ENCODE data around the gene MRPS2.

DNA sequence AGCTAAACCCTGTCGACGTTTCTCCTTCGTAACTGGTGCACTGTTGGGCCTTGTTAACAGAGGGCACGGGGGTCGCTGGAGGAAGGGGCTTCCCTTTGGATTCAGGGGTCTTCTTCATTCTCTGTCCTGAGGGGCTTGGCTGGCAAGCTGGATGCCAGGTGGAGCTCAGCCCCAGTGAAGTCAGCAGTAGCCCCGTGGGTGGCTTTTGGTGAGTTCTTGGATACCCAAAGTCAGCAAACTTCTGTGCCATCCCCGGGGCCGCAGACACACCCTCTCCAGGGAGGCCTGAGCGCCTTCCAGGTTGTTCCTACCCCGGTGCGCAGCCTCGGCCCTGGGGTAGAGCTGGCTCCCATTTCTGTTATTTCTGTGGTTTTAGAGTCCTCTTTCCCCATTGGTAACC lies 33.2 kb downstream of the MRPS2 start:
- no peak for TF ChIP-seq EZH2phosphoT487 (IDR thresholded peaks at IDR 0.05; ENCODE audit: borderline replicate concordance, low read length)
- TF ChIP-seq, protein P1, sequence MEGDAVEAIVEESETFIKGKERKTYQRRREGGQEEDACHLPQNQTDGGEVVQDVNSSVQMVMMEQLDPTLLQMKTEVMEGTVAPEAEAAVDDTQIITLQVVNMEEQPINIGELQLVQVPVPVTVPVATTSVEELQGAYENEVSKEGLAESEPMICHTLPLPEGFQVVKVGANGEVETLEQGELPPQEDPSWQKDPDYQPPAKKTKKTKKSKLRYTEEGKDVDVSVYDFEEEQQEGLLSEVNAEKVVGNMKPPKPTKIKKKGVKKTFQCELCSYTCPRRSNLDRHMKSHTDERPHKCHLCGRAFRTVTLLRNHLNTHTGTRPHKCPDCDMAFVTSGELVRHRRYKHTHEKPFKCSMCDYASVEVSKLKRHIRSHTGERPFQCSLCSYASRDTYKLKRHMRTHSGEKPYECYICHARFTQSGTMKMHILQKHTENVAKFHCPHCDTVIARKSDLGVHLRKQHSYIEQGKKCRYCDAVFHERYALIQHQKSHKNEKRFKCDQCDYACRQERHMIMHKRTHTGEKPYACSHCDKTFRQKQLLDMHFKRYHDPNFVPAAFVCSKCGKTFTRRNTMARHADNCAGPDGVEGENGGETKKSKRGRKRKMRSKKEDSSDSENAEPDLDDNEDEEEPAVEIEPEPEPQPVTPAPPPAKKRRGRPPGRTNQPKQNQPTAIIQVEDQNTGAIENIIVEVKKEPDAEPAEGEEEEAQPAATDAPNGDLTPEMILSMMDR (conservative IDR thresholded peaks at IDR 0.05; ENCODE audit: low read depth, low read length): no peak
- TF ChIP-seq EZH2 (IDR thresholded peaks at IDR 0.05; ENCODE audit: low read length, unreplicated experiment): no peak
